Caco-2 (cell line): ENCODE measurements around the gene DENND6B. TPM values are rescaled to one million over a fixed set of nuclear protein-coding genes. Genes with fewer than 3 reads are reported as not detected.

ENCODE experiments used
- BruUV-seq: library from RNA; stranded (reverse); fragments of 400-500 nt; replicated peaks from 2 replicates; lab custom pipeline; 2021; lab: Mats Ljungman, UMichigan
- CTCF ChIA-PET: fragments of 300-600 bp; sonication (Branson Sonifier 250); formaldehyde crosslinking; loops from one replicate; lab custom pipeline; 2022; ENCODE audit warnings: antibody characterized with exemption; lab: Charles Lee
- POLR2A ChIA-PET: fragments of 300-600 bp; sonication (Branson Sonifier 250); formaldehyde crosslinking; loops from one replicate; lab custom pipeline; 2022; ENCODE audit warnings: antibody characterized with exemption; lab: Charles Lee
- DNase-seq, 2 experiments: peaks; one replicate each; pipeline versions ENCODE4 v3.0.0 to v3.0.0-alpha.2; 2020 to 2022
- H3K27me3 ChIP-seq: replicated peaks from 2 replicates; pipeline ENCODE4 v1.6.0; 2011; ENCODE audit warnings: low read length; ENCODE audit not compliant: control insufficient read depth, insufficient read depth
- H3K36me3 ChIP-seq: 2 replicates; pipeline ENCODE4 v1.5.1; 2011; ENCODE audit warnings: low read length; ENCODE audit not compliant: control insufficient read depth, insufficient read depth
- H3K4me1 ChIP-seq: fragments of 250-450 bp; sonication (Bioruptor Pico); 2 replicates; pipeline ENCODE4 v1.5.1; 2020; ENCODE audit warnings: mild to moderate bottlenecking
- H3K4me3 ChIP-seq: 2 replicates; pipeline ENCODE4 v1.5.1; 2011; ENCODE audit warnings: low read depth, mild to moderate bottlenecking, control low read depth, low read length
- H3K9me3 ChIP-seq: fragments of 250-450 bp; sonication (Bioruptor Pico); 2 replicates; pipeline ENCODE4 v1.5.1; 2020; ENCODE audit warnings: mild to moderate bottlenecking, moderate library complexity
- H3K27ac Mint-ChIP-seq: one replicate; pipeline ENCODE4 v1.8.0; 2022; ENCODE audit warnings: mixed read lengths; ENCODE audit not compliant: unreplicated experiment
- H3K27me3 Mint-ChIP-seq: one replicate; pipeline ENCODE4 v1.8.0; 2022; ENCODE audit warnings: mixed read lengths; ENCODE audit not compliant: insufficient read depth, unreplicated experiment
- H3K36me3 Mint-ChIP-seq: one replicate; pipeline ENCODE4 v1.8.0; 2022; ENCODE audit warnings: mild to moderate bottlenecking, mixed read lengths; ENCODE audit not compliant: insufficient read depth, unreplicated experiment
- H3K4me1 Mint-ChIP-seq: one replicate; pipeline ENCODE4 v1.8.0; 2022; ENCODE audit warnings: low read depth, mixed read lengths; ENCODE audit not compliant: unreplicated experiment
- H3K4me3 Mint-ChIP-seq: one replicate; pipeline ENCODE4 v1.8.0; 2022; ENCODE audit warnings: mild to moderate bottlenecking, moderate library complexity, mixed read lengths; ENCODE audit not compliant: unreplicated experiment
- H3K9me3 Mint-ChIP-seq: one replicate; pipeline ENCODE4 v1.8.0; 2022; ENCODE audit warnings: mixed read lengths; ENCODE audit not compliant: unreplicated experiment
- intact Hi-C: fragments of 100-400 bp; cut with micrococcal nuclease; formaldehyde crosslinking; loops from one replicate; pipeline ENCODE4 v1.10.0; 2022; ENCODE audit not compliant: unreplicated experiment
- total RNA-seq: library from RNA; stranded (reverse); gene quantifications from 2 replicates; pipeline ENCODE4 v1.2.3, GENCODE V29; 2022
- TF ChIP-seq, protein P1 (sequence below), 2 experiments: fragments of 200-600 bp in 1 of 2; IDR thresholded peaks; 1 replicate in 1 of 2; 2 replicates in 1 of 2; pipeline versions ENCODE4 v1.5.1 to v1.8.0; 2011 to 2022; ENCODE audit warnings: antibody characterized with exemption in 1 of 2, control low read depth in 1 of 2, inconsistent platforms in 1 of 2, low read depth in 1 of 2, low read length in 1 of 2, mild to moderate bottlenecking in 1 of 2, moderate library complexity in 1 of 2; ENCODE audit not compliant: insufficient read depth in 1 of 2, severe bottlenecking in 1 of 2, unreplicated experiment in 1 of 2

DENND6B gene
- total RNA-seq, 1 experiment from 2014 or later: 3.4 TPM

DNA sequence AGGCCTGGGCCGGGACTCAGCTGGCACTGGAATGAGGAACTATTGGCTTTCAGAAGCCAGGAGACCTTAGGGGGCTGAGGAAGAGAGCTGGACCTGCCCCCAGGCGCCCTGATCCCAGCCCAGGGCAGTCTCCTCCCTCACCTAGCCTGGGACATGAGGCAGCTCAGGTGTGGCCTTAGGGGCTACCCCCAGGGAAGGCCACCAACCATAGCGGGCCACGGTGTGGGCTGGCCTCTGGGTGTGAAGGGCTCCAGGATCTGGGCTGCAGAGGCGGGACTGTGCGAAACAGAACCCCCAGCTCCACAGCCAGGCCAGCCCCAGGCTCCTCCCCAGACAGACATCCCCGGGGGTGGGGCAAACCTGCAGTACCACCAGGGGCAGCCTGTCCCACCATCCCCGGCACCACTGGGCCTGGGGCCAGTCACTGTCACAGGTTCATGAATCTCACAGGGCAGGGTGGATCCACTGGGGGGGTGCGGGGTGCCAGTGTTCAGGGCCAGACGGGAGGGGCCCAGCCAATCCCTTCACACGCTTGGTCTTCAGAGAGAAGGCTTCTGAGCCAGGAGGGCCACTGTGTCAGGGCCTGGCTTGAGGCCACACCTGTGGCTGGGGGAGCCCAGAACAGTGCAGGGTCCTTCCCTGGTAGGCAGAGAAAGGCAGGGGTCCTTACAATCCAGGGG, 22.8 kb downstream of the DENND6B start:
- ChIA-PET POLR2A (interaction anchor here (0.5 to 1.5 kb wide), 3 partner anchors 10 to 204 kb away, joined by 4 to 6 read pairs (median 4); partner anchors contain the start of gene LMF2), CTCF (interaction anchor here (0.6 to 1.8 kb wide), 2 partner anchors 10 to 36 kb away, joined by 4 to 8 read pairs; no protein-coding TSS in a partner anchor)
- Mint-ChIP-seq H3K4me3 (peak overlapping the region; percentile 71), H3K27ac (peak overlapping the region; percentile 89), H3K9me3 (no peaks in the 10 kb centered on the region), H3K27me3 (no peaks in the 10 kb centered on the region), H3K36me3 (peaks cover 6% of the 10 kb centered on the region), H3K4me1 (peaks cover 12% of the 10 kb centered on the region)
- Histone ChIP-seq H3K36me3 (peaks cover 2% of the 10 kb centered on the region), H3K27me3 (no peaks in the 10 kb centered on the region), H3K9me3 (no peaks in the 10 kb centered on the region), H3K4me3 (no peak overlapping the region), H3K4me1 (peaks cover 43% of the 10 kb centered on the region)
- no TSS peak for BruUV-seq
- TF ChIP-seq, protein P1, sequence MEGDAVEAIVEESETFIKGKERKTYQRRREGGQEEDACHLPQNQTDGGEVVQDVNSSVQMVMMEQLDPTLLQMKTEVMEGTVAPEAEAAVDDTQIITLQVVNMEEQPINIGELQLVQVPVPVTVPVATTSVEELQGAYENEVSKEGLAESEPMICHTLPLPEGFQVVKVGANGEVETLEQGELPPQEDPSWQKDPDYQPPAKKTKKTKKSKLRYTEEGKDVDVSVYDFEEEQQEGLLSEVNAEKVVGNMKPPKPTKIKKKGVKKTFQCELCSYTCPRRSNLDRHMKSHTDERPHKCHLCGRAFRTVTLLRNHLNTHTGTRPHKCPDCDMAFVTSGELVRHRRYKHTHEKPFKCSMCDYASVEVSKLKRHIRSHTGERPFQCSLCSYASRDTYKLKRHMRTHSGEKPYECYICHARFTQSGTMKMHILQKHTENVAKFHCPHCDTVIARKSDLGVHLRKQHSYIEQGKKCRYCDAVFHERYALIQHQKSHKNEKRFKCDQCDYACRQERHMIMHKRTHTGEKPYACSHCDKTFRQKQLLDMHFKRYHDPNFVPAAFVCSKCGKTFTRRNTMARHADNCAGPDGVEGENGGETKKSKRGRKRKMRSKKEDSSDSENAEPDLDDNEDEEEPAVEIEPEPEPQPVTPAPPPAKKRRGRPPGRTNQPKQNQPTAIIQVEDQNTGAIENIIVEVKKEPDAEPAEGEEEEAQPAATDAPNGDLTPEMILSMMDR (IDR thresholded peaks at IDR 0.05; ENCODE audit: insufficient read depth in 1 of 2, low read depth in 1 of 2, low read length in 1 of 2, severe bottlenecking in 1 of 2, unreplicated experiment in 1 of 2): no peak
- peak; percentile 54 to 58 for DNase-seq
- intact Hi-C loops: no loop called here

DNA sequence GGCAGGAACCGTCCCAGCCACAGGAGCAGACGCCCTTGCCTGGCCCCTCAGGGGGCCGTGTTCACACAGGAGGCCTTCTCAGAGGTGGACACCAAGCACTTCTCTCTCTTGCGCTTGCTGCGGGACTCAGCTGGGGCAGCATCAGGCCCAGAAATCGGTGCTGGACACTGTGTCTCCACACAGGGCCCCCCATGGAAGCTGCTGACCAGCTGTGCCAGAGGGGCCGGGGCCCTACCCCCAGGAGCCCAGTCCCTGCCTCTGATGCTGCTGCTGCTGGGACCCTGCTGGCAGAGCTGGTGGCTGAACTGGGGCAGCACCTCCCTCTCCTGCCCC, 23.3 kb downstream of the DENND6B start:
- ChIA-PET CTCF (interaction anchor here (0.6 kb wide), 1 partner anchor 36 kb away, joined by 4 read pairs; no protein-coding TSS in a partner anchor), POLR2A (interaction anchor here (0.5 to 1.5 kb wide), 3 partner anchors 10 to 204 kb away, joined by 4 to 6 read pairs (median 4); partner anchors contain the start of gene LMF2)
- Mint-ChIP-seq H3K36me3 (peaks cover 6% of the 10 kb centered on the region), H3K27ac (peak overlapping the region; percentile 89), H3K27me3 (no peaks in the 10 kb centered on the region), H3K4me3 (no peak overlapping the region), H3K4me1 (peaks cover 7% of the 10 kb centered on the region), H3K9me3 (no peaks in the 10 kb centered on the region)
- Histone ChIP-seq H3K27me3 (no peaks in the 10 kb centered on the region), H3K9me3 (no peaks in the 10 kb centered on the region), H3K4me3 (no peak overlapping the region), H3K36me3 (peaks cover 2% of the 10 kb centered on the region), H3K4me1 (peaks cover 48% of the 10 kb centered on the region)
- TF ChIP-seq, protein P1 (IDR thresholded peaks at IDR 0.05; ENCODE audit: insufficient read depth in 1 of 2, low read depth in 1 of 2, low read length in 1 of 2, severe bottlenecking in 1 of 2, unreplicated experiment in 1 of 2): no peak
- no TSS peak for BruUV-seq
- intact Hi-C loops: no loop called here
- DNase-seq: no peak

GRCh38 chr22:50302564-50302963, 24.2 kb downstream of the DENND6B start:
- no peak overlapping the region for H3K4me3 Mint-ChIP-seq
- peaks cover 13% of the 10 kb centered on the region for H3K4me1 Mint-ChIP-seq
- Histone ChIP-seq H3K4me1 (peaks cover 51% of the 10 kb centered on the region), H3K4me3 (no peak overlapping the region), H3K27me3 (no peaks in the 10 kb centered on the region), H3K36me3 (peaks cover 2% of the 10 kb centered on the region), H3K9me3 (no peaks in the 10 kb centered on the region)
- POLR2A ChIA-PET: no interaction called here
- H3K27ac Mint-ChIP-seq: no peak overlapping the region
- H3K27me3 Mint-ChIP-seq: no peaks in the 10 kb centered on the region
- BruUV-seq: no TSS peak
- DNase-seq: no peak
- TF ChIP-seq, protein P1 (IDR thresholded peaks at IDR 0.05; ENCODE audit: insufficient read depth in 1 of 2, low read depth in 1 of 2, low read length in 1 of 2, severe bottlenecking in 1 of 2, unreplicated experiment in 1 of 2): no peak
- H3K36me3 Mint-ChIP-seq: peaks cover 6% of the 10 kb centered on the region
- no peaks in the 10 kb centered on the region for H3K9me3 Mint-ChIP-seq
- CTCF ChIA-PET: interaction anchor here (0.7 kb wide), 1 partner anchor 9 kb away, joined by 3 read pairs; no protein-coding TSS in a partner anchor
- intact Hi-C loops: no loop called here
